ENCODE results near the gene ART5.

GRCh38 chr11:3664032-3664630 is 22.3 kb upstream of the ART5 start:
- TF ChIP-seq POLR2A (IDR thresholded peaks at IDR 0.05) (no peak), CTCF (IDR thresholded peaks at IDR 0.05) (no peak), EP300 (IDR thresholded peaks at IDR 0.05) (no peak)
